ENCODE measurements around the gene NPM1. TPM values are rescaled to one million over a fixed set of nuclear protein-coding genes. Genes with fewer than 3 reads are reported as not detected.

NPM1 gene
- total RNA-seq, 6 donors from 2014 or later, result 289 to 646 (median 517) TPM

DNA sequence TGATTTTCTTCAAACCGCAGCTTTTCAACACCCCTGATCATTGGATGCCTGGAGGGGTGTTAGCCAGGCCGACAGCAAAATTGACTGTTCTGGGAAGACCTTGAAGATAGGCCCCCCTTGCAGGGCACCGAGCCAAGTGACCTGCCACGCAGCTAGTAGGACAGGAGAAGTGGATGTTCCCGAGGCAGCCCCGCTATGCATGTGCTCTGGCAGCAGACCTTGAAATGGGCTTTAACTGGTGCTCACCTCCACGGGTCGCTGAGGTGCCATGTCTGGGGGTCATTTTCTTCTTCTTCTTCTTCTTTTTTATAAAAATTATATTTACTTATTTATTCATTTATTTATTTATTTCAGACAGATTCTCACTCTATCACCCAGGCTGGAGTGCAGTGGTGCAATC, 44.4 kb downstream of the NPM1 start:
- Histone ChIP-seq H3K27ac (no peak overlapping the region), H3K9me3 (no peaks in the 10 kb centered on the region), H3K4me1 (peaks cover 0 to 4% (median 0%) of the 10 kb centered on the region in 4 donors), H3K4me3 (no peak overlapping the region), H3K36me3 (no peaks in the 10 kb centered on the region), H3K27me3 (no peaks in the 10 kb centered on the region)
- WGBS, 2 donors, result 79 to 91% methylated on average over 7 to 8 of the region's 8 CpGs
- no peak for DNase-seq
- TF ChIP-seq EP300 (IDR thresholded peaks at IDR 0.05) (no peak), POLR2A (IDR thresholded peaks at IDR 0.05) (no peak), POLR2AphosphoS5 (IDR thresholded peaks at IDR 0.05) (no peak)
- TF ChIP-seq, protein P1, sequence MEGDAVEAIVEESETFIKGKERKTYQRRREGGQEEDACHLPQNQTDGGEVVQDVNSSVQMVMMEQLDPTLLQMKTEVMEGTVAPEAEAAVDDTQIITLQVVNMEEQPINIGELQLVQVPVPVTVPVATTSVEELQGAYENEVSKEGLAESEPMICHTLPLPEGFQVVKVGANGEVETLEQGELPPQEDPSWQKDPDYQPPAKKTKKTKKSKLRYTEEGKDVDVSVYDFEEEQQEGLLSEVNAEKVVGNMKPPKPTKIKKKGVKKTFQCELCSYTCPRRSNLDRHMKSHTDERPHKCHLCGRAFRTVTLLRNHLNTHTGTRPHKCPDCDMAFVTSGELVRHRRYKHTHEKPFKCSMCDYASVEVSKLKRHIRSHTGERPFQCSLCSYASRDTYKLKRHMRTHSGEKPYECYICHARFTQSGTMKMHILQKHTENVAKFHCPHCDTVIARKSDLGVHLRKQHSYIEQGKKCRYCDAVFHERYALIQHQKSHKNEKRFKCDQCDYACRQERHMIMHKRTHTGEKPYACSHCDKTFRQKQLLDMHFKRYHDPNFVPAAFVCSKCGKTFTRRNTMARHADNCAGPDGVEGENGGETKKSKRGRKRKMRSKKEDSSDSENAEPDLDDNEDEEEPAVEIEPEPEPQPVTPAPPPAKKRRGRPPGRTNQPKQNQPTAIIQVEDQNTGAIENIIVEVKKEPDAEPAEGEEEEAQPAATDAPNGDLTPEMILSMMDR (IDR thresholded peaks at IDR 0.05), result no peak
- ATAC-seq (ENCODE audit: low FRiP score in 2 of 2), result no peak

DNA sequence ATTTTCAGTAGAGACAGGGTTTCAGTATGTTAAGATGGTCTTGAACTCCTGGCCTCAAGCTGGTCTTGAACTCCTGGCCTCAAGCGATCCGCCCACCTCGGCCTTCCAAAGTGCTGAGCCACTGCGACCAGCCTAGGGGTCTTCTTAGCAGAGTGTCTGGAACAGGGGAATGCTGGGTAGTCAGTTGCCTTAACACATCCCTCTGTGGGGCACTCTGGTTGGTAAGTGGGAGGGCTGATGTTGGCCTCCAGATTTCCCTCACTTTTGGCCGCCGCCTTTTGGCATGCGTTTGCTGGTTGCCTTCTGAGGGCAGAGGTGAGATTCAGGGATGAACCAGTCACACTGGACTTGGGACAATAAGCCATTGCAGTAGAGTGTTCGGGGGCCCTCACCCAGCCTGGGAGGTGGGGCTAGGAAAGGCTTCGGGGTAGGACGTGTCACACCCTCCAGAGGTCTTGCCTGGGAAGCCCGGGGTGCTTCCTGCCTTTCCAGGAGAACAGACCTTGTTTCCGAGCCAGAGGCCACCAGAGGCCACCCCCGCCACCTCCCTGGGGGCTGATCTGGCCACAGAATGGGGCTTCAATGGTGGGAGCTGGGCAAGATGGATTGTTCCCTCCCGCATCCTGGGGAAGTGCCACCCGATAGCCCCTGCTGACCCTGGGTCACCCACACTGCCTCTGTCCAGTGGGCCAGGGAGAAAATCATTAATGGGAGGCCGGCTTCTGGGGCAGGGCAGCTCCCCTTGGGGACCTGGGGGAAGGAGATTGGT, 45.1 kb downstream of the NPM1 start:
- H3K9me3 ChIP-seq, result no peaks in the 10 kb centered on the region
- ATAC-seq (ENCODE audit: low FRiP score in 2 of 2) (no peak), DNase-seq (no peak)
- H3K36me3 ChIP-seq, result no peaks in the 10 kb centered on the region
- peaks cover 0 to 4% (median 0%) of the 10 kb centered on the region in 4 donors for H3K4me1 ChIP-seq
- TF ChIP-seq, protein P1 (IDR thresholded peaks at IDR 0.05), result no peak
- no peak for TF ChIP-seq EP300 (IDR thresholded peaks at IDR 0.05)
- no peak for TF ChIP-seq POLR2A (IDR thresholded peaks at IDR 0.05)
- no peak for TF ChIP-seq POLR2AphosphoS5 (IDR thresholded peaks at IDR 0.05)
- no peak overlapping the region for H3K4me3 ChIP-seq
- H3K27me3 ChIP-seq, result no peaks in the 10 kb centered on the region
- H3K27ac ChIP-seq, result no peak overlapping the region
- WGBS, 2 donors, result 84 to 90% methylated on average over 14 to 15 of the region's 16 CpGs

DNA sequence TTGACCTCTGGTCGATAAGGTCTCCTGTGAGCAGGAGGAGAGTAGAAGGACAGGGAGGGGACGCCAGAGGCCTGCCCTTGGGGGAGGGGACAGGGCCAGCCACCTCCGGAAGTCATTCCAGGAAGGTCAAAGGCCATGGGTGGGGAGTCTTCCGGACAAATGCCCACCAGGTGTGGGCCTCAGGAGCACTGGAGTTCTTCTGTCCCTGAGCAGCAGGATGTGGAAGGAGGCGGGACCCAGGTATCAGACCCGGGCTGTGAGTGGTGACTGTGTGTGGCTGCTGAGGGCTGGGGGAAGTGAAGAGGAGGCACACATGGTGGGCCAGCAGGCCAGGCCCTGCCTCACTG, 45.7 kb downstream of the NPM1 start:
- no peaks in the 10 kb centered on the region for H3K27me3 ChIP-seq
- H3K9me3 ChIP-seq, result no peaks in the 10 kb centered on the region
- no peak overlapping the region for H3K4me3 ChIP-seq
- no peak overlapping the region for H3K27ac ChIP-seq
- H3K4me1 ChIP-seq, result peaks cover 0 to 4% (median 0%) of the 10 kb centered on the region in 4 donors
- TF ChIP-seq, protein P1 (IDR thresholded peaks at IDR 0.05), result no peak
- TF ChIP-seq EP300 (IDR thresholded peaks at IDR 0.05) (no peak), POLR2AphosphoS5 (IDR thresholded peaks at IDR 0.05) (no peak), POLR2A (IDR thresholded peaks at IDR 0.05) (no peak)
- no peaks in the 10 kb centered on the region for H3K36me3 ChIP-seq
- 60 to 70% methylated on average over 5 to 6 of the region's 6 CpGs for WGBS, 2 donors
- ATAC-seq (ENCODE audit: low FRiP score in 2 of 2), result no peak
- DNase-seq, result no peak

DNA sequence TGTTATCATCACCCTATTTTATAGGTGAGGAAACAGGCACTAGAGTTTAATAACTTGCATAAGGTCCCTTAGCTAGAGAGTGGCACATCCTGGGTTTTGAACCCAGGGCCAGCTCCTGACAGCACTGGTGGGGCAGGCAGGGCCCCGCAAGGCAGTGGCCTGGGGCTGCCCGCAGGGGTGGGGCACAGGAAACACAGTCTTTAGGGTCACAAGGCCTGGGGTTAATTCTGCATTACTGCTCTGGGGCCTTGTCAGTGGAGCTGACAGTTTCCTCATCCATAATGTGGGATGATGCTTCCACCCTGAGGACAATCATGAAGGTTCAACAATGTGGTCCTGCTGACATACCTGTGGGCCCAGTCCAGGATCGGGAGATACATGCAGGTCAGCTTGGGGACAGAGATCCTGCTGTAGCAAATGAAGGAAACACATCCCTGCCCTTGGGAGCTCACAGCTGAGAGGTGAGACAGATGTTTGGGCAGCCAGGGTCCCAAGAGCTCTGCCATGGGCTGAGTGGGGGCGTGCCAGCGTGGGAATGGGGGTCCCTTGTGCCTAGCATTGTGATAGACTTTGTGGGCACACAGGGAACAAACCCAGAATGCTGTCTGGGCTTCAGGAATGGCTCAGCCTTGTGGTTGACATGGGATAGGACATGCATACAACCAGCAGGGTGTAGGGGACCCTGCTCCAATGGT, 46.5 kb downstream of the NPM1 start:
- TF ChIP-seq EP300 (IDR thresholded peaks at IDR 0.05) (no peak), POLR2AphosphoS5 (IDR thresholded peaks at IDR 0.05) (no peak), POLR2A (IDR thresholded peaks at IDR 0.05) (no peak)
- TF ChIP-seq, protein P1 (IDR thresholded peaks at IDR 0.05), result no peak
- 91 to 94% methylated on average over 3 to 5 of the region's 5 CpGs for WGBS, 2 donors

More for the DNA sequence above, 46.5 kb downstream of the NPM1 start:
- ATAC-seq (ENCODE audit: low FRiP score in 2 of 2) (no peak), DNase-seq (no peak)
- Histone ChIP-seq H3K9me3 (no peaks in the 10 kb centered on the region), H3K36me3 (no peaks in the 10 kb centered on the region), H3K27ac (no peak overlapping the region), H3K4me3 (no peak overlapping the region), H3K4me1 (peaks cover 0 to 4% (median 0%) of the 10 kb centered on the region in 4 donors), H3K27me3 (no peaks in the 10 kb centered on the region)
